Adipocyte (in vitro differentiated cells): ENCODE measurements around the gene SRSF4.

ENCODE experiments used
- DNase-seq: peaks from one replicate; pipeline ENCODE4 v3.0.0-alpha.2; 2015; ENCODE audit warnings: low read depth
- H3K27me3 ChIP-seq: replicated peaks from 2 replicates; pipeline ENCODE4 v1.7.0; 2013; ENCODE audit warnings: mild to moderate bottlenecking, low read length, moderate library complexity; ENCODE audit not compliant: control insufficient read depth, insufficient read depth
- H3K36me3 ChIP-seq: 2 replicates; pipeline ENCODE4 v1.7.0; 2013; ENCODE audit warnings: low read length, mild to moderate bottlenecking, moderate library complexity; ENCODE audit not compliant: control insufficient read depth, insufficient read depth, severe bottlenecking
- H3K4me1 ChIP-seq: 2 replicates; pipeline ENCODE4 v1.7.0; 2013; ENCODE audit warnings: mild to moderate bottlenecking, low read length, moderate library complexity; ENCODE audit not compliant: control insufficient read depth, insufficient read depth
- H3K4me3 ChIP-seq: 2 replicates; pipeline ENCODE4 v1.7.0; 2013; ENCODE audit warnings: mild to moderate bottlenecking, low read length, moderate library complexity
- H3K9ac ChIP-seq: 2 replicates; pipeline ENCODE4 v1.7.0; 2013; ENCODE audit warnings: mild to moderate bottlenecking, low read length, moderate library complexity
- H3K9me3 ChIP-seq: 2 replicates; pipeline ENCODE4 v1.7.0; 2013; ENCODE audit warnings: mild to moderate bottlenecking, low read length, moderate library complexity; ENCODE audit not compliant: control insufficient read depth

SRSF4 gene

DNA sequence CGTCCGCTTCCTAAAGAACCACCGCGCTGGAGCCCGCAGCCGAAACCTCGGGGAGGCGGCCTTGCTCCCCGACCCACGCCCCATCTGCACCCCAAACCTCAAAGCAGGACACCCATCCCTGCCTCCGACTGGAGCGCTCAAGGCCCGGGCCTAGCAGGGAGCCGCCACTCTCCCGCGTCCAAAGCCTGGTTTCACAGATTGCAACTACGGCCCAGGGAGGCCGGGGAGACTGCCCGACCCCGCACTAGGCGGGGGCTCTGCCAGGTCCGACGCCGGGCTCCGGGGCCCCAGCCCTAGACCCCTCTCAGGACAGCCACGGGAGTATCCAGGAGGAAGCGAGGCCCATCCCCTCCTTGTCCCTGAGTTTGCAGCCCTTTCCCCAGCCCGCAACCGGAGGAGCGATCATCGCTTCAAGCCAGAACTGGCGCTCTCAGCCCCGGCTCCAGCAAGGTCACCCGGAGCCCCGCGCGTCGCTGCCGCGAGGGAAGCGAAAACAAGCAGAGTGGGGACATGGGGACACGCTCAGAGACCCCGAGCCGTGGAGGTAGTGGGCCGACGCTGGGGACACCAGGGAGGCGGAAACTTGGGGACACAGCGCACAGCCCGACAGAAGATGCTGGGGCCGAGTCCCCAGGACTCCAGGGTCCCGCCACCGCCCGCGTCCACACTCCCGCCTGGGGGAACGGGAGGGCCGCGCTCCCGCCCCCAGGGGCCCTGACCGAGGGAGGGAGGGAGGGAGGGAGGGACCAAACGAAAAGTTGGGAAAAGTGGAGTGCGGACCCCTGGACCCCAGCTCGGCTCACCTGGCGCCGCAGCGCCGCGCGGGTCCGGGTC lies 58.4 kb downstream of the SRSF4 start:
- H3K9ac ChIP-seq = peak overlapping the region; percentile 98
- no peaks in the 10 kb centered on the region for H3K36me3 ChIP-seq
- H3K4me1 ChIP-seq = peaks cover 24% of the 10 kb centered on the region
- peak overlapping the region; percentile 87 for H3K4me3 ChIP-seq
- H3K27me3 ChIP-seq = no peaks in the 10 kb centered on the region
- no peaks in the 10 kb centered on the region for H3K9me3 ChIP-seq
- DNase-seq = peak; percentile 68

DNA sequence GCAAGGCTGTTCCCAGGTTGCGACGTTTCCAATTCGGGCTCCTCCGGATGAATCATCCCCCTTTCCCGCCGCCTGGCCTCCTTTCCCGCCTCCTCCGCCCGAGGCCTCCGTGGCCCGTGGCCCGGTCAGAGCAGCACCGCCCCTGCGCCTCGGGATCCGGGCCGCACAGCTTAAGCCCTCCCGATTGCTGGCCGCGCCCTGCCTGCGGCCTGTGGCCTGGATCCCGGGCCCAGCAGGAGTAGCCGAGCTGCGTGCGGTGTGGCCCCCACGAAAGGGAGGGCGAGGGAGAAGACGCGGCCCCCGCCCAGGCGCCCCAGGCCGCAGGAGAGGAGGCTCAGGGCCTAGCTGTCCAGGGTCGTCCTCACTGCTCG lies 59.0 kb downstream of the SRSF4 start:
- no peaks in the 10 kb centered on the region for H3K27me3 ChIP-seq
- H3K9ac ChIP-seq = peak overlapping the region; percentile 98
- H3K4me3 ChIP-seq = peak overlapping the region; percentile 87
- peak; percentile 93 for DNase-seq
- peaks cover 24% of the 10 kb centered on the region for H3K4me1 ChIP-seq
- no peaks in the 10 kb centered on the region for H3K36me3 ChIP-seq
- no peaks in the 10 kb centered on the region for H3K9me3 ChIP-seq

DNA sequence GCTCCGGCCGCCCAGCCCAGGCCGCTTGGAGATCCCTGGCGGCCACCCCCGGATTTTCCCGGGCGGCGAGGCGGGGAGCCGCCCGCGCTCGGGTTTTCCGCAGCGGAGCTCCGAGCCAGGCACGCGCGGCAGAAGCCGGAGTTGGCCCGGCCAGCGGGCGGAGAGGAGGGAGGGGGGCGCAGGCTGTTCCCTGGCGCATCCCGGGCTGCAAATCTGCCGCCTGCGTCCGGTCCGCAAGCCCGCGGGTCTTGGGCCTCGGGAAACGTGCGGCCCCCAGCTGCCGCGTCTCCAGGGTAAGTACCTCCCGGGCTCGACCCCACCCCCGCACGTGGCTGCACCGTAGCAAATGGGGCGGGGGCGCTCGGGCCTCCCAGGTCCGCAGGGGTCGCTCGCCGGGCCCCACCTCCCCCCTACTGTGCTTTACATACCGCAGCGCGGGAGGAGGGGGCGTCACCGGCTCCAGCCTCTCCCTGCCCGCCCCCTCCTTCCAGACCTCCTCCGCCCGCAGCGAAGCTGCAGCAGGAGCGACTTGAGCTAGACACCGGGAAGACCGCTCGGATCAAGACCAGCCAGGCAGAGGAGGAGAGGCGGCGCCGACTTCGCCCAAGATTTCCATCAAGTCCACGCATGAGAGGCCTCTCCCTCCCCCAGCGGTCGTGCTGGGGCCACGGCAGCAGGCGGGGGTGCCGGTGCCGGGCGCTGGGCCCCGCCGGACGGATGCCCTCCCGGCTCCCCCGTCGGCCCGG lies 59.6 kb downstream of the SRSF4 start:
- peaks cover 27% of the 10 kb centered on the region for H3K4me1 ChIP-seq
- DNase-seq = peak; percentile 67
- H3K36me3 ChIP-seq = no peaks in the 10 kb centered on the region
- no peaks in the 10 kb centered on the region for H3K9me3 ChIP-seq
- H3K9ac ChIP-seq = peak overlapping the region; percentile 98
- H3K4me3 ChIP-seq = peak overlapping the region; percentile 87
- H3K27me3 ChIP-seq = no peaks in the 10 kb centered on the region

DNA sequence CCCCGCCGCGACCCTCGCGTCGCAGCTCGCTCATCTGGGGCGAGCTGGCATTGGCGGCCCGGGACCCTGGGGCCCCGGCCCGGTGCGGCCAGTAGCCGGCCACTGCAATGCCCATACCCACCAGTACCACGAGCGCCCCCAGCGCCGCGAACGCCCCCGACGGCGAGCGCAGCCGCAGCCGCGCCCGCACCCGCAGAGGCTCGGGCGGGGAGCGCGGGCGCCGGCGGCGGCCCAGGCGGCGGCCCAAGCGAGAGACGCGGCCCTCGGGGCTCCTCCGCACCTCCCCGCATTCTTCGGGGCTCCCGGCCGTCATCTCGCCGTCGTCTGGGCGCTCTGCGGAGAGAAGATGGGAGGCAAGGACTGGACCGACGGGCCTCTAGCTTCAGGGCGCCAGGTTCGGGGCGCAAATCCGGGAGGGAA lies 60.2 kb downstream of the SRSF4 start:
- Histone ChIP-seq H3K9ac (peak overlapping the region; percentile 98), H3K36me3 (no peaks in the 10 kb centered on the region), H3K9me3 (no peaks in the 10 kb centered on the region), H3K27me3 (no peaks in the 10 kb centered on the region), H3K4me3 (peak overlapping the region; percentile 87), H3K4me1 (peaks cover 29% of the 10 kb centered on the region)
- DNase-seq = no peak

DNA sequence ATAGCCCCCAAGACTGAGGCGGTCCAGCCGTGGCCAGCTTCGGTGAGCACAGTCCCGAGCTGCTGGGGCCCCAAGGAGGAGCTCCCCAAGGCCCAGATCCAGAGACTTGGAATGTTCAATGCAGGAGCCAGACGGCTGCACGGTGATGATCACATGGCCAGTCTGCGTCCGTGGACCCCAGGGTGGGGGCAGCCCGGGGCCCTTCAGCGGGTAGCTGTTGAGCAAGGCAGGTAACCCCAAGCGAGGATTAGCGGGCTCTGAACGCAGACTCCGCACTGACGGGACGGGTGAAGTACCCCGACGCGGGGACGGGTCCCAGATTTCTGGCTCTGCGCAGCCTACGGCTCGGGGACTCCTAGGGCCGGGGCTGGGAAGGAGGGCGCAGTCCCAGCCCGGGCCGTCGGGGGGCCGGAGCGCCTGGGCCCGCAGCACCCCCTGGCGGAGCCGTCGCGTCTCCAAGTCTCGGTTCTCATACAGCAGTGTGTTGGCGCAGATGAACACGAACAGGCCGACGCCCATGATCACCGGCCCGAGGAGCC lies 60.7 kb downstream of the SRSF4 start:
- peak overlapping the region; percentile 98 for H3K9ac ChIP-seq
- no peaks in the 10 kb centered on the region for H3K27me3 ChIP-seq
- peaks cover 29% of the 10 kb centered on the region for H3K4me1 ChIP-seq
- no peaks in the 10 kb centered on the region for H3K9me3 ChIP-seq
- no peaks in the 10 kb centered on the region for H3K36me3 ChIP-seq
- peak overlapping the region; percentile 87 for H3K4me3 ChIP-seq
- DNase-seq = no peak

DNA sequence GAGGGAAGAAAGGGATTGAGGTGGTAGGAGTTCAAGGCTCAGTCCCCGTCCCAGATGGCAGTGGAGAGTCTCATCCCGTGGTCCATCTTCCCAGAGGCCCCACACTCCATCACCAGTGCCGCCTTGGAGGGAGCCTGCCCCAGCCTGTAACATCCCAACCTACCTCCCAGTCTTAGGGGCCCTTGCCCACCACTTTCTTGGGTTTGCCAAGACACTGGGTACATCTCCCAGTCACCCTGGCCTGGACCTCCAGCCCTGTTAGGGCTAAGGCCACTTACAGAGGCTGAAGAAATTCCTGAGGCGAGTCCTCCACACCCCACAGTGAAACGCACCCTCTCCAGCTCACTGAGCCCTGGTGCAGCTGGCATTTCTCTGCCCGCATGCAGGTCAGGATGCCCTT lies 61.3 kb downstream of the SRSF4 start:
- Histone ChIP-seq H3K36me3 (no peaks in the 10 kb centered on the region), H3K4me1 (peaks cover 29% of the 10 kb centered on the region), H3K9ac (no peak overlapping the region), H3K9me3 (no peaks in the 10 kb centered on the region), H3K4me3 (no peak overlapping the region), H3K27me3 (no peaks in the 10 kb centered on the region)
- no peak for DNase-seq

DNA sequence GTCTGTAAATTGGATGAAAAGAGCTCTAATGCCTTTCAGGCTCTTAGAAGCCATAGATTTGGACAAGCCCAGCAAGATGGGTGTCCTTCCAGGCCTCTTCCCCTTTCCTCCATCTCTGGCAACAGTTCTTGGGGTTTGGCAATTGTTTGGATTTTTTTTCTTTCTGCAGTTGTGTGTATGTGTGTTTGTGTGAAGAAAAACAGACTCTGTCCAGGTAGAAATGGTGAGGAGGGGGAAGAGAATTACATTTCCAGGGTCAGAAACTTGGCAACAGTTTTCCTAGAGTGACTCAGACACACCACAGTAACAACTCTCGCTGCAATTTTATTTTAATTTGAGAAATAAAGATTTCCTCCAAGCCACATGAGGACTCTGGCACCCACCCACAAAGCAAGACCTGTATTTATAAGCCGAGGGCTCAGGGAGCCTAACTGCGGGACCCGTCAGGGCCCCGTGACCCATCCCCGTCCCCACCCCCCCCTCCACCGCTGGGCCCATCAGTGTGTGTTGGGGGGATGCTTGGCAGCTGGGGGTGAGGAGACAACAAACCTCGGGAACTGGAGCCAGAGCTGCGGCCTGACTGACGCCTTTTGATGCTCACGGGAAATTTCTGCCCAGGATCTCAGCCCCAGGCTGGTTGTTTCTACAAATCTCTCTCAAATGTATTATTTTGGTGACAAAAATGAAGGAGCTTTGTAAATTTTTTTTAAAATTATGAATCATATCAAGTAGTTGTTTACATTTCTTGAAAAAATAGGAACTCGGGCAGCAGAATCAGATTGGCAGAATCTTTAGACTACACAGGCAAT lies 62.4 kb downstream of the SRSF4 start:
- Histone ChIP-seq H3K36me3 (no peaks in the 10 kb centered on the region), H3K9ac (no peak overlapping the region)
- peak; percentile 27 for DNase-seq

DNA sequence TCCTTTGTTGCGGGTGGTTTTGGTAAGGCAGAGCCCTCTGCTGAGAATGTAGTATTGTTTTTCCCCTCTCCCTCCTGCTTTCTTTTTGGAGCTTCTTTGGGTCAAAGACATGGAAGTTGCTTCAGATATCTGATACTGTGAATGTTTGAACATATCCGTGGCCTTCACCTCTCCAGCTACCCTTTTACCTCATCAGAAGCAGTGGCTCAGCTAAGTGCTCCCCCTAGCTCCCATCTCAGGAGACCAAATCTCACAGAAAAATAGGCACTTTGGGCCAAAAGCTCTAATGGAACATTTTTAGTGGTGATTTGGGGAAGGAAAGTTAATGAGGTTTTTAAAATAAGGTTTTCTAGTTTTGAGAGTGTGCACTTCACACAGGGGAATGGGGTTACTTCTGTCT lies 64.3 kb downstream of the SRSF4 start:
- Histone ChIP-seq H3K9ac (no peak overlapping the region), H3K4me3 (no peak overlapping the region), H3K9me3 (no peaks in the 10 kb centered on the region), H3K36me3 (peaks cover 11% of the 10 kb centered on the region), H3K4me1 (peaks cover 20% of the 10 kb centered on the region), H3K27me3 (no peaks in the 10 kb centered on the region)
- no peak for DNase-seq

More for the DNA sequence above, 62.4 kb downstream of the SRSF4 start:
- no peak overlapping the region for H3K4me3 ChIP-seq
- no peaks in the 10 kb centered on the region for H3K27me3 ChIP-seq
- H3K4me1 ChIP-seq = peaks cover 26% of the 10 kb centered on the region
- no peaks in the 10 kb centered on the region for H3K9me3 ChIP-seq

DNA sequence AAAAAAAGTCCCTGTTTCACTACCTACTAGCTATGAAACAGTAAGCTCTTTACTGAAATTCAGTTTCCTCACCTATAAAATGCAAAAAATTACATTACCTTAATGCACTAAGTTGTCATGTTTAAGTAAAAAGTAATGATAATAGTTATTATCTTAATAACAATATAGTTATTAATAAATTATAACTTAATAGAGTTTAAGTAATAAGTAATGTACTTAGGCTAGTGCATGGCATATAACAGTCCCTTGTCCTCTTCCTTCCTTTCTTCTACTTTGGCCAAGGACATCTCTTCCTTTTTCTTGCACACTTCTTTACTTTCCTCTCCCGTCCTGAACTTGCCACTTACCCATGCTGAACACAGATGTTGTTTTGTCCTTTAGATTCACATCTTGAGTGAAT lies 67.0 kb downstream of the SRSF4 start:
- H3K9me3 ChIP-seq = no peaks in the 10 kb centered on the region
- H3K36me3 ChIP-seq = peaks cover 13% of the 10 kb centered on the region
- H3K4me1 ChIP-seq = peaks cover 11% of the 10 kb centered on the region
- no peak overlapping the region for H3K9ac ChIP-seq
- H3K27me3 ChIP-seq = no peaks in the 10 kb centered on the region
- H3K4me3 ChIP-seq = no peak overlapping the region
- no peak for DNase-seq

DNA sequence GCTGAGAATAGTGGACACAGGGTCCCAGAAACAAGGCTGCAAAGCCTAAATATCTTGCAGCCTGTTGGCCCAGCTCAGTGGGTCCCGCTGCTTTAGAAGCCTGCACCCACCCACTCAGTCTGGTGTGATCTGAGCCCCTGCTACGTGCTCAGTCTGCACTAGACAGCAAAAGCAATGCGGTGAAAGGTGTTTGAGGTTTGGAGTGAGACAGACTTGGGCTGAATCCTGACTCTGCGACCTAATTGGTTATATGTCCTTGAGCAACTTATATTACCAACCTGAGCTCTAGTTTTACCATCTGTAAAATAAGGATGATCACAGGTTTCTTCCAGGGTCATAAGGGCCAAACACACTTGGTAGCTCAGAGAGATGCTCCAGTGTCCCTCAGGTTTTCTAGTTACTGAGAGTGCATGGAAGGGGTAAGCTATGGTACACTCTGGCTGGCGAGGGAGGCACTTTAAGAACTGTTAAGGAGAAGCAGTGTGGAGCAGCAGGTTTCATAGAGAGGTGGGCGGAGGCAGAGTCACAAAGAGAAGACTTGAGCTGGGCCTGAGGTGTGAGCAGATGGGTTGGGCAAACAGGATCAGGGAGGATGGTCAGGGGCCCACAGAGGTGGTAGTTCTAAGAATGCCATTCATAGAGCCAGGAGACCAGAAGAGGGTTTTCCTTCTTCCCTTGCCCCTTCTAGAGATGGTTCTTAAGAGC lies 68.1 kb downstream of the SRSF4 start:
- Histone ChIP-seq H3K36me3 (peaks cover 18% of the 10 kb centered on the region), H3K9ac (no peak overlapping the region), H3K9me3 (no peaks in the 10 kb centered on the region), H3K4me1 (peaks cover 4% of the 10 kb centered on the region), H3K27me3 (no peaks in the 10 kb centered on the region), H3K4me3 (no peak overlapping the region)
- DNase-seq = no peak
